COR-L47 (cell line): ENCODE data around the gene ADAM19.

Source experiments
- DNase-seq: peaks from one replicate; lab custom pipeline; 2025; lab: John Stamatoyannopoulos, UW

ADAM19 gene

GRCh38 chr5:157542282-157543000 lies 33.1 kb downstream of the ADAM19 start:
- DNase-seq: no peak

GRCh38 chr5:157541447-157542118 lies 34.0 kb downstream of the ADAM19 start:
- no peak for DNase-seq

- no peak for DNase-seq
These were observed 34.7 kb downstream of the ADAM19 start for GRCh38 chr5:157540707-157541446.

GRCh38 chr5:157540124-157540523 lies 35.5 kb downstream of the ADAM19 start:
- no peak for DNase-seq

GRCh38 chr5:157539503-157540022 lies 36.0 kb downstream of the ADAM19 start:
- DNase-seq: no peak

DNA sequence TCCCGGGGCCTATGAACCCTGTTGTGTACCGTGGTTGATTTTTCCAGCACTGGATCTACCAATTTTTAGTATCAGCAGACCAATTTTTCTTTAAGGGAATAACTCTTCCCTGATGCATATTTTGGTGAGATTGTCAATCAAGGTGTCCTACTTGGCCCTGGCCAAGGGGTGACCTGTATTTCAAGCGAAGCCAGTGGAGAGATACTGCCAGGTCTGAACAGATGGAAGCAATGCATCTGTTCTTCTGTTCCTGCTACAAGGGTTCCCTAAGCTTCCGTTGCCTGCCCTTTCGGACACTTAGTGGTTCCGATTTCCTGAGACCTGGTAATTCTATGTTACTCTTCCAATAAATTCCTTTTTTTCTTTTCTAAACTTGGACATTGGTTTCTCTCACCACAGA lies 37.3 kb downstream of the ADAM19 start:
- no peak for DNase-seq

- DNase-seq: no peak
These were observed 40.3 kb downstream of the ADAM19 start for GRCh38 chr5:157535042-157535865.

- DNase-seq: no peak
These were observed 42.5 kb downstream of the ADAM19 start for GRCh38 chr5:157533011-157533481.

- DNase-seq: no peak
These were observed 43.6 kb downstream of the ADAM19 start for GRCh38 chr5:157532022-157532421.

DNA sequence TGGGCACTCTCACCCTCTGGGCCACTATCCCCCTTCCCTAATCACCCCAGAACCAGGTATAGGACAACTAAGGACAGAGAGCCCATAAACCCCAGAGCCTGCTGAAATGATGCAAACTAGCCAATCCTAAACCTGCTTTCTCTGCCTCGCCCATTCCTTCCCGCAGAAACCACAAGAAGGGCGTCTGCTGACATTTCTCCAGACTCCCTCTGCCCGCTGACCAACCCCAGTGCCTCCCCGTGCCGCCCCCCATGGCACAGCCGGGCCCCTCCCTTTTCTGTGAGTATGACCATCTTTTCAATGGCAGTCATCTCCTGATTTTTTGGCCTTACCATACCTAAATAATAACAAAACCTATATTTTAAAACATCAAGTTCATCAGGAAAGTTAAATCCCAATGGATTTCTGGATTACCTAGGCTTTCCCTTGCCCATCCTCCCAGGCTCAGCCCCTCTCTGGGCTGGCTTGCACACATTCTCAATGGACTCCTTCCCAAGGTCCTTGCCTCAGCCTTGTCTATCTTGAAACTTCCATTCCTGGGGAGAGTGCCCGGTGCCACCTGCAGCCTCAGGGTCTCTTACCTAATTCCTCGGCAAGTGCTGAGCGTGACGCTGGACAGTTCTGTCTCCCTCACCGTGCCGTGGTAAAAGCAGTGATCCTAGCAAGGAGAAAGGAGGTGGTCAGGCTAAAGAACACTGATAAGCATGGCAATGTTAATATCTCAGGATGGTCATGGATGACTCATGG lies 45.2 kb downstream of the ADAM19 start:
- no peak for DNase-seq

DNA sequence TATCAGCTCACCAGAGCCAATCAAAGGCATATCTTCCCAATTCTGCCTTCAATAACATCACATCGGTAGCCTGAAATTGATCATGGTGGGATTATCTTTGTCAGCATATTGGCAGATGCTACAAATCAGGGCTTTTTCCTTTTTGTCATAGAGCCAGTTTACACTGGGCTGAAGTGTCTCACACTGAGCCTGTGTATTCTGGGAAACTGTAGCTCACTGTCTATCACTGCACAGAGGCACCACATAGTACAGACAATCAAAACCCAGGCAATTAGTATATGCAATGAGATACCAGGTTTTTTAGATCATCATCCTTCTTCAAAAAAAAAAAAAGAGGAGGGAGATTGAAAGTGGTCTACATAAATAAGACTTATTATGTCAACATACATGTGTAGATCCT lies 46.6 kb downstream of the ADAM19 start:
- no peak for DNase-seq

DNA sequence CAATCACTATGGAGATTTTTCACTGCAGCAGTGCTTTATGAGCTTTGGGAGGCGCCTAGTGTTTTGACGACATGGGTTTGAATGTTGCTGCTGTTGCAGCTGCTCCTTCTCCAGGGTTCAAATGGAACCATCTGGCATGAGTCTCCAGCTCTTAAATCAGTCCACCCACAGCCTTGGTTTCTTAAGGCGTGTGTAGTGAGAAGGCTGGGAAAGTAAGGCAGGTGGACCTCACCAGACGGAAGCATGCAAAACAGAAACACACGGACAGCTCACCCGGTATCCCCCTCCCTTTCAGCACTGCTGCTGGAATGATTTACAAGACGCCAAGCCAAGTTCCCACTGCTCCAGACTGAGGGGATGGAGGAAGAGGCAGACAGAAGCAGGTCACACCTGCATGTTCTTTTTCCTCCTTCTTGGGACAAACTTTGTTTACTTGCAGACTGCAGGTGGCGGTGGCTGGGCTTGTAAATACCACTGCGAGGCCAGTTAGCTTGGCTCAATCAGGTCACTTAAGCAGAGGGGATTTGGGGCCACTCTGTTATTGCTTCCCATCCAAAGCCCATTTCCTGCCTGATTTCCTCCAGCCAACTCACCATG lies 47.4 kb downstream of the ADAM19 start:
- no peak for DNase-seq

DNA sequence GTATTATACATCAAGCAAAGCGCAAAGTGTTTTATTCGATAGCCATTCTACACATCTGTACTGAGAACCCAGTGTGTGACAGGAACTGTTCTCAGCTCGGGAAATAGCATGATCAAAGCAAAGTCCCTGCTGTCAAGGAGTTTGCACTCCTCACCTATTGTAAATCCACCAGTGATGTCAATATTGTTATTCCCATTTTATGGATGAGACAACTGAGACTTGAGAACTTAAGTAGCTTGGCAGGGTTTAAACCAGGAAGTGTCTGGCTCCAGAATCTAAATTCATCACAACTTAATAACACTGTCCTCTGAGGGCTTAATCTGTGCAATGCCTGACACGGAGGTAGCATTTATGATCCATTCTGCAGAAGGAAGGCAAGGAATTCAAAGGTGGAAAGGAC lies 50.7 kb downstream of the ADAM19 start:
- DNase-seq: no peak

DNA sequence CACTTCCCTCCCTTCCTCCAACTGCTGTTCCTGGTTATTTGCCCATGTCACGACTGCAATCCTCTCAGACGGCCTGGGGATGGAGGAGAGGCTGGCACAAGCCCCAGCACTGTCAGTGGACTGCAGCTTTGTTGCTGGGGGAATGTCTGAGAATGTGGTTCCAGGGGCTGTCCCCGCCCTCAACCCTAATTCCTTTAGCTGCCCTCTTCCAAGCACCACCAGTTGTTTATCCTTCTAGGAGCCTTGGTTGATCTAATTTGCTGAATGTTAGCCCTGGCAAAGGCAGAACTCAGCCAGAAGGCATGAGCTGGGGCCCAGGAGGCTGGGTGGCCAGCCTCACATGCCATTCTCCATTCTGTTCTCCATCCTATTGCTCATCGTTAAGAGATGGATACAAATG lies 51.6 kb downstream of the ADAM19 start:
- no peak for DNase-seq

DNA sequence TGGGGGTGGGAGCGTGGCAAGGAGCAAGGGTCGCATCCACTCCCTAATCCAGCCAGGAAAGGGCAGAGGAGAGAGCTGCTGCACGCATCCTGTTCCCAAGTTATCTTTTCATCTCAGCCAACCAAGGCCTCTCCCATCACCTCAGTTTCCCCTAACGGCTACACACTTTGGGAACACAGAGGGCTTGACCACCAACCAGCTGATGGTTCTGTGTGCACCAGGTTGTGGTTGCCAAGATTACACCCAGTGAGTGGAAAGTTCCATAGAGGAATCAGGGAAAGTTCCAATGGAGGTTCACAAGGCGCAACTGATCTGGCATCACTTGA lies 53.9 kb downstream of the ADAM19 start:
- no peak for DNase-seq

GRCh38 chr5:157520911-157521703 lies 54.5 kb downstream of the ADAM19 start:
- no peak for DNase-seq

GRCh38 chr5:157519579-157520253 lies 55.9 kb downstream of the ADAM19 start:
- DNase-seq: no peak

DNA sequence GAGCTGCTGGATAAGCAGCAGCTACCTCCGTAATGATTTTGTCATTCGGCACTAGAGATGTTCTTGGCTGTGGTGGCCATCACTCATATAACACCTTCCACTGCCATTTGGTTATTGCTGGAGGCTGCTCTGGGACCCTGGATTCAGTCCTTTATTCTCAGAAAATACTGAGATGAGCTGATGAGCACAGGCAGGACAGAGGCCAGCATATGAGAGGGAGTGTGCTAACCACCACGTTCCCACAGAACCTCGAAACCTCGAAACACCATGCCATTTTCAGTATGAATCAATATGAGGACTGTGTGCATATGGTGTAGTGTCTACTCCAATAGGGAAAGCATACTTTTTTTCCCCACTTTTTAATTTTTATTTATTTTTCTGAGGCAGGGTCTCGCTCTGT lies 56.6 kb downstream of the ADAM19 start:
- no peak for DNase-seq

- no peak for DNase-seq
These were observed 58.8 kb downstream of the ADAM19 start for GRCh38 chr5:157516626-157517325.
